Adrenal gland (tissue), 5 donors: ENCODE results near the gene DMRT3.

ENCODE experiments used
- CTCF ChIP-seq, 6 experiments: fragments of 450-650 bp in 4 of 6; fragments of 200-600 bp in 2 of 6; sonication (generic) in 1 of 6; IDR thresholded peaks; 1 replicate in 5 of 6; 2 replicates in 1 of 6; pipeline versions ENCODE4 v1.5.1 to v1.8.0; 2016 to 2021; ENCODE audit warnings: antibody characterized with exemption in 6 of 6, mild to moderate bottlenecking in 2 of 6, moderate library complexity in 1 of 6
- POLR2A ChIP-seq, 2 donors: fragments of 450-650 bp; IDR thresholded peaks; one replicate each; pipeline ENCODE4 v1.6.1; 2017; ENCODE audit warnings: antibody characterized with exemption in 2 of 2, mild to moderate bottlenecking in 2 of 2, moderate library complexity in 1 of 2
- donor health status: DM: no; HTN: no; CAD: no.

GRCh38 chr9:1002678-1003077, 26.2 kb downstream of the DMRT3 start:
- TF ChIP-seq CTCF (IDR thresholded peaks at IDR 0.05): no peak
- TF ChIP-seq POLR2A (IDR thresholded peaks at IDR 0.05): no peak
